Lower leg skin (tissue), 3 donors: ENCODE results near the gene IL1A.

Source experiments
- CTCF ChIP-seq, 3 donors: fragments of 450-650 bp; IDR thresholded peaks; one replicate each; pipeline ENCODE4 v1.5.1; 2016; ENCODE audit warnings: antibody characterized with exemption in 3 of 3, mild to moderate bottlenecking in 3 of 3, moderate library complexity in 2 of 3
- POLR2A ChIP-seq, 2 donors: fragments of 450-650 bp; IDR thresholded peaks; one replicate each; pipeline ENCODE4 v1.6.1; 2016 to 2017; ENCODE audit warnings: antibody characterized with exemption in 2 of 2, mild to moderate bottlenecking in 1 of 2, moderate library complexity in 1 of 2

- TF ChIP-seq CTCF (IDR thresholded peaks at IDR 0.05), result no peak
- TF ChIP-seq POLR2A (IDR thresholded peaks at IDR 0.05), result no peak
Measured at GRCh38 chr2:112788653-112789052, 4.4 kb upstream of the IL1A start.
